K562 (cell line): ENCODE measurements around the gene ADAMTS2. TPM values are rescaled to one million over a fixed set of nuclear protein-coding genes. Genes with fewer than 3 reads are reported as not detected.
A peak's percentile ranks its signal among the peaks of the same experiment; 100 is the strongest.

Source experiments
- ATAC-seq: fragments of 200-7000 bp; cut with Tn5 transposase; 3 replicates; pipeline ENCODE4 v1.9.1; 2020; ENCODE audit warnings: moderate library complexity
- BruUV-seq: library from RNA; stranded (reverse); fragments of 400-500 nt; replicated peaks from 2 replicates; lab custom pipeline; 2021; lab: Mats Ljungman, UMichigan
- CTCF ChIA-PET: fragments of 300-600 bp; formaldehyde crosslinking; extraction: SDS; loops from one replicate; lab custom pipeline; 2021; ENCODE audit warnings: low intra/inter-chr PET ratio; lab: Yijun Ruan, JAX
- POLR2A ChIA-PET: fragments of 300-600, 350-650 bp; sonication (Branson Sonifier 250); formaldehyde crosslinking; extraction: SDS; loops from one replicate; lab custom pipeline; 2021; ENCODE audit warnings: antibody characterized with exemption, inconsistent platforms; lab: Yijun Ruan, JAX
- DNase-seq, 4 experiments: peaks; one replicate each; pipeline versions ENCODE4 v3.0.0 to v3.0.0-alpha.2; 2011 to 2018; ENCODE audit warnings: low spot score in 3 of 4, mixed read lengths in 3 of 4; ENCODE audit errors: extremely low read depth in 1 of 4
- FAIRE-seq: peaks from 2 replicates; lab custom pipeline; 2011; peaks lifted over from hg19 to GRCh38; lab: Jason Lieb, UNC
- H2AFZ ChIP-seq: 2 replicates; pipeline ENCODE4 v1.6.0; 2011; ENCODE audit warnings: low read depth, low read length, control low read depth, inconsistent platforms
- H3K27ac ChIP-seq: fragments of 200-600 bp; 3 replicates; pipeline ENCODE4 v1.8.0; 2011; ENCODE audit warnings: low read depth, mild to moderate bottlenecking, control low read depth, inconsistent platforms, low read length, moderate library complexity, mixed read lengths; ENCODE audit errors: extremely low read depth
- H3K27me3 ChIP-seq, 2 experiments: fragments of 300-600 bp in 1 of 2; 2 replicates in 1 of 2; 3 replicates in 1 of 2; pipeline versions ENCODE4 v1.6.0 to v1.8.0; 2011; ENCODE audit warnings: inconsistent platforms in 2 of 2, low read length in 2 of 2, mild to moderate bottlenecking in 1 of 2, mixed read lengths in 1 of 2, moderate library complexity in 1 of 2; ENCODE audit not compliant: control insufficient read depth in 2 of 2, insufficient read depth in 2 of 2
- H3K36me3 ChIP-seq: fragments of 300-600 bp; 3 replicates; pipeline ENCODE4 v1.8.0; 2011; ENCODE audit warnings: mild to moderate bottlenecking, low read length, inconsistent platforms; ENCODE audit not compliant: control insufficient read depth, insufficient read depth
- H3K4me1 ChIP-seq, 2 experiments: fragments of 200-600 bp in 1 of 2; replicated peaks in 1 of 2; 2 replicates in 1 of 2; 3 replicates in 1 of 2; pipeline versions ENCODE4 v1.5.1 to v1.8.0; 2011; ENCODE audit warnings: inconsistent platforms in 2 of 2, low read length in 2 of 2, mild to moderate bottlenecking in 1 of 2, mixed read lengths in 1 of 2, moderate library complexity in 1 of 2; ENCODE audit not compliant: control insufficient read depth in 2 of 2, insufficient read depth in 2 of 2
- H3K4me2 ChIP-seq: 2 replicates; pipeline ENCODE4 v1.6.1; 2011; ENCODE audit warnings: low read length, control low read depth, inconsistent platforms, mixed read lengths; ENCODE audit not compliant: insufficient read depth
- H3K4me3 ChIP-seq: fragments of 200-600 bp; sonication (generic), shearing (Covaris generic); 2 replicates; pipeline ENCODE4 v1.5.1; 2016; ENCODE audit warnings: control low read depth, inconsistent platforms
- H3K79me2 ChIP-seq: fragments of 200-600 bp; 3 replicates; pipeline ENCODE4 v1.8.0; 2011; ENCODE audit warnings: low read length, inconsistent platforms; ENCODE audit not compliant: control insufficient read depth, insufficient read depth
- H3K9ac ChIP-seq, 2 experiments: 2 replicates each; pipeline versions ENCODE4 v1.6.0 to v1.6.1; 2011; ENCODE audit warnings: low read depth in 2 of 2, low read length in 2 of 2, control low read depth in 1 of 2, inconsistent platforms in 1 of 2, mild to moderate bottlenecking in 1 of 2, mixed read lengths in 1 of 2; ENCODE audit not compliant: insufficient read depth in 1 of 2
- H3K9me1 ChIP-seq: one replicate; pipeline ENCODE4 v1.6.0; 2011; ENCODE audit warnings: inconsistent platforms, mild to moderate bottlenecking, low read length, moderate library complexity; ENCODE audit not compliant: control insufficient read depth, insufficient read depth
- H3K9me3 ChIP-seq: replicated peaks from 2 replicates; pipeline ENCODE4 v1.5.1; 2011; ENCODE audit warnings: low read depth, low read length, inconsistent platforms; ENCODE audit not compliant: control insufficient read depth, insufficient read depth
- H4K20me1 ChIP-seq: replicated peaks from 2 replicates; pipeline ENCODE4 v1.6.1; 2011; ENCODE audit warnings: low read length, inconsistent platforms, mixed read lengths; ENCODE audit not compliant: control insufficient read depth, insufficient read depth
- POLR2AphosphoS5 ChIP-seq: IDR thresholded peaks from 2 replicates; pipeline ENCODE4 v1.6.1; 2011; ENCODE audit warnings: mild to moderate bottlenecking, low read depth, low read length, moderate library complexity; ENCODE audit not compliant: control insufficient read depth, insufficient read depth
- RBM17 ChIP-seq: fragments of 200-400 bp; formaldehyde crosslinking; IDR thresholded peaks from 2 replicates; pipeline ENCODE4 v1.6.1; 2017; ENCODE audit warnings: low read depth, mild to moderate bottlenecking, low read length, borderline replicate concordance
- RCOR1 ChIP-seq, 2 experiments: IDR thresholded peaks; 2 replicates each; pipeline ENCODE4 v1.6.1; 2012; ENCODE audit warnings: low read depth in 2 of 2, low read length in 2 of 2, borderline replicate concordance in 1 of 2, improper control_type of control experiment in 1 of 2
- ZFPM2 ChIP-seq: fragments of 250-450 bp; sonication (Bioruptor Pico); IDR thresholded peaks from 2 replicates; pipeline ENCODE4 v1.5.1; 2022; ENCODE audit warnings: mild to moderate bottlenecking
- WGBS: fragments of 100-300 bp; shearing (Covaris generic); methylation state at CpG from one replicate; pipeline ENCODE4 v1.1.6; 2016; ENCODE audit warnings: low coverage, mixed read lengths; ENCODE audit not compliant: insufficient coverage; ENCODE audit errors: missing lambda C conversion rate; 5-methylcytosine and 5-hydroxymethylcytosine counted together
- in situ Hi-C: fragments of 300-500 bp; cut with MboI; formaldehyde crosslinking; loops from 4 replicates; pipeline ENCODE4 v1.15.0; 2018; ENCODE audit warnings: inconsistent platforms, mixed read lengths
- intact Hi-C: fragments of 100-400 bp; cut with micrococcal nuclease; formaldehyde crosslinking; loops from 2 replicates; pipeline ENCODE4 v1.14.2; 2022
- polyA plus RNA-seq, 8 experiments: library from polyadenylated mRNA; depleted of rRNA in 4 of 8; stranded (reverse) in 5 of 8; unstranded in 3 of 8; fragments of >200 nt; fragmentation: Nextera tagmentation in 2 of 8; fragmentation: Illumina TruSeq in 1 of 8; extraction: Ambion mirVana in 2 of 8; extraction: Trizol in 1 of 8; gene quantifications; 2 replicates each; pipeline versions ENCODE4 v1.2.1 to v1.2.3, GENCODE V29; 2011 to 2014; ENCODE audit warnings: inconsistent platforms in 1 of 8, missing spikeins in 1 of 8
- total RNA-seq, 7 experiments: library from RNA; depleted of rRNA in 6 of 7; stranded (reverse); fragments of >200 nt in 6 of 7; fragmentation: Illumina TruSeq in 2 of 7; extraction: Trizol in 2 of 7; gene quantifications; 2 replicates each; pipeline versions ENCODE4 v1.2.1 to v1.2.3, GENCODE V29; 2011 to 2021; ENCODE audit warnings: low replicate concordance in 1 of 7

ADAMTS2 gene
- total and polyA plus RNA-seq, 9 of the 15 experiments (the other 6 are each of a cell fraction or from before 2014, with no cell fraction given): not detected

- no peaks in the 10 kb centered on the region for H3K9me3 ChIP-seq
- TF ChIP-seq POLR2AphosphoS5: no peak
- no peak for TF ChIP-seq ZFPM2 (CRISPR knock-in tag)
- no peak for TF ChIP-seq RBM17
- TF ChIP-seq RCOR1 (IDR thresholded peaks at IDR 0.05; ENCODE audit: borderline replicate concordance in 1 of 2, low read depth in 2 of 2, low read length in 2 of 2): no peak
- H3K9me1 ChIP-seq: no peaks in the 10 kb centered on the region
- intact Hi-C loops (no loop called here), in situ Hi-C loops (no loop called here)
- no peak overlapping the region for H3K4me2 ChIP-seq
- DNase-seq: peak in 2 of 4 experiments; percentile 16 to 22
- no peak overlapping the region for H3K9ac ChIP-seq
- ChIA-PET POLR2A (no interaction called here), CTCF (no interaction called here)
- FAIRE-seq: no peak
- peaks cover 14% of the 10 kb centered on the region; the same call in 1 of the 2 replicates for H4K20me1 ChIP-seq
- WGBS: 6% methylated on average over 26 of the region's 85 CpGs
- no peak overlapping the region for H2AFZ ChIP-seq
- BruUV-seq: no TSS peak
- no peaks in the 10 kb centered on the region for H3K36me3 ChIP-seq
- H3K4me1 ChIP-seq: peaks cover 0 to 19% of the 10 kb centered on the region in 2 experiments; a peak in 2 of 5 replicates
- no peaks in the 10 kb centered on the region for H3K79me2 ChIP-seq
- H3K27me3 ChIP-seq: peaks cover 25 to 85% of the 10 kb centered on the region in 2 experiments; a peak in 3 of 5 replicates
- no peak for ATAC-seq
- no peak overlapping the region for H3K27ac ChIP-seq
- no peak overlapping the region for H3K4me3 ChIP-seq
Measured at GRCh38 chr5:179344431-179345182, 654 bp downstream of the ADAMTS2 start.
